Activated CD8-positive, alpha-beta T cell treated with anti-CD3 and anti-CD28 coated beads for 36 hours (primary cell): ENCODE results near the gene PRKAG2. TPM values are rescaled to one million over a fixed set of nuclear protein-coding genes. Genes with fewer than 3 reads are reported as not detected.

Source experiments
- ATAC-seq: fragments of 200-7000 bp; cut with Tn5 transposase; one replicate; pipeline ENCODE4 v1.10.0; 2021; ENCODE audit warnings: mild to moderate bottlenecking, moderate library complexity
- CTCF ChIA-PET: fragments of 350-600 bp; sonication (Branson Sonifier 250); formaldehyde crosslinking; loops from one replicate; lab custom pipeline; 2021; ENCODE audit warnings: antibody characterized with exemption; lab: Charles Lee
- POLR2A ChIA-PET: fragments of 350-600 bp; sonication (Branson Sonifier 250); formaldehyde crosslinking; loops from one replicate; lab custom pipeline; 2021; ENCODE audit warnings: antibody characterized with exemption; lab: Charles Lee
- DNase-seq: peaks from one replicate; pipeline ENCODE4 v3.0.0-alpha.2; 2020
- H3K27ac Mint-ChIP-seq: one replicate; pipeline ENCODE4 v1.8.0; 2021; ENCODE audit warnings: mild to moderate bottlenecking, mixed read lengths
- H3K27me3 Mint-ChIP-seq: one replicate; pipeline ENCODE4 v1.8.0; 2021; ENCODE audit warnings: mixed read lengths
- H3K36me3 Mint-ChIP-seq: one replicate; pipeline ENCODE4 v1.8.0; 2021; ENCODE audit warnings: low read depth, mixed read lengths
- H3K4me1 Mint-ChIP-seq: one replicate; pipeline ENCODE4 v1.8.0; 2021; ENCODE audit warnings: low read depth, mixed read lengths
- H3K4me3 Mint-ChIP-seq: one replicate; pipeline ENCODE4 v1.8.0; 2021; ENCODE audit warnings: mild to moderate bottlenecking, moderate library complexity, mixed read lengths
- H3K9me3 Mint-ChIP-seq: one replicate; pipeline ENCODE4 v1.8.0; 2021; ENCODE audit warnings: mixed read lengths
- CTCF ChIP-seq: fragments of 200-600 bp; IDR thresholded peaks from one replicate; pipeline ENCODE4 v1.8.0; 2022; ENCODE audit warnings: antibody characterized with exemption, mild to moderate bottlenecking
- intact Hi-C: fragments of 100-400 bp; cut with micrococcal nuclease; formaldehyde crosslinking; loops from one replicate; pipeline ENCODE4 v1.10.0; 2022
- total RNA-seq, 2 experiments: library from RNA; stranded (reverse); gene quantifications; one replicate each; pipeline ENCODE4 v1.2.3, GENCODE V29; 2021

The PRKAG2 gene
- total RNA-seq, 2 experiments from 2014 or later = 17.0 to 19.2 TPM

DNA sequence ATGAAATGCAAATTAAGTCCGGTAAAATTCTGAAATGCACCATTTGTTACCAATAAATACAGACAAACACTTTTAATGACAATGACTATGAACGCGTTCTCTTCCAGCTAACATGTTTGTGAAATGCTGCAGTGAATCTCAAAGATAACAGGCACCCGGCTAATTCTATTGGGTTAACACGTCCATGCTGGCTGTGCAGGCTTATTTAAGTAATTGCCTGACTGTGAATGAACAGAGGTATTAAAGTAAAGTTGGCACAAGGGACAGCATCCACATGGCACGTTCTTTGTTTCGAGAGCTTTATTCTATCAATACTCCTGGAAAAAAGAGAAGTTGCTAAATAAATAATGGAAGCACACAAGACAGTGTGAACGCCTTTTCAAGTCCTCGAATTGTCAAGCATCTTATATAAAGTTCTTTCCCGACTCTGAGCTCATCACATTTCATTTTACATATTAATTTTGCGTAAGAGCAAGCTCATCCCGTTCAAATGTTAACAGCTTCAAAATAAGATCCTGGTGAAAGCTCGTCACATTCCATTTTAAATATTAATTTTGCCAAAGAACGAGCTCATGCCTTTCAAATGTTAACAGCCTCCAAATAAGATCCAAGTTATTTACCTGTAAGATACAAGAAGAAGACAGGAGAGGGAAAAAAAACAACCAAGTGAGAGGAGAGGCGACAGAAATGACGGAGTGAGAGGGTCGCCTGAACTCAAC, 245.9 kb downstream of the PRKAG2 start:
- no peaks in the 10 kb centered on the region for H3K36me3 Mint-ChIP-seq
- ATAC-seq = no peak
- TF ChIP-seq CTCF = no peak
- POLR2A ChIA-PET = interaction anchor here (1.1 to 2.7 kb wide), 6 partner anchors 14 to 166 kb away, joined by 3 to 8 read pairs (median 4); no protein-coding TSS in a partner anchor
- CTCF ChIA-PET = interaction anchor here (0.7 to 7.2 kb wide), 12 partner anchors 10 to 316 kb away, joined by 3 to 80 read pairs (median 5); partner anchors contain the start of gene RHEB
- no peaks in the 10 kb centered on the region for H3K9me3 Mint-ChIP-seq
- H3K4me3 Mint-ChIP-seq = peak overlapping the region; percentile 80
- peak overlapping the region; percentile 70 for H3K27ac Mint-ChIP-seq
- DNase-seq = no peak
- intact Hi-C loops = loop anchor here (5.0 kb wide), 1 partner anchor 114 kb away; the partner anchor contains the start of gene RHEB
- H3K4me1 Mint-ChIP-seq = peaks cover 29% of the 10 kb centered on the region
- H3K27me3 Mint-ChIP-seq = no peaks in the 10 kb centered on the region

DNA sequence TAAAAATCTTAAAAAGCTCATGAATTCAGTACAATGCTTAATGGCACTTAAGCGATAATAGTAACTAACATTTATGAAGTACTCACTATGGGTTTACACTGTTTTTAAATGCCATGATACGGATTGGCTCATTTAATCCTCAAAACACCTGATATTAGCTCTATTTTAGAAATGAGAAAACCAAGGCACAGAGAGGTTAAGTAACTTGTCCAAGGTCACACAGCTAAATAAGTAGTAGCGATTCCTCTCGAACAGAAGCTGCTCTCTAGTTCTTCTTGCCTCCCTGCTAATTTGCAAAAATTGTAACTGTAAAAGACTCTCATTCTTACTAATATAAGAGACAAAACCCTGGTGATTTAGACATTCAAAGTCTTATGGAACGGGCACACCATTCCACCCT, 246.6 kb downstream of the PRKAG2 start:
- intact Hi-C loops = loop anchor here (5.0 kb wide), 1 partner anchor 113 kb away; the partner anchor contains the start of gene RHEB
- Mint-ChIP-seq H3K4me1 (peaks cover 31% of the 10 kb centered on the region), H3K4me3 (peak overlapping the region; percentile 80), H3K36me3 (no peaks in the 10 kb centered on the region), H3K27ac (no peak overlapping the region), H3K27me3 (no peaks in the 10 kb centered on the region), H3K9me3 (no peaks in the 10 kb centered on the region)
- no peak for DNase-seq
- no peak for TF ChIP-seq CTCF
- ChIA-PET POLR2A (interaction anchor here (1.1 to 1.4 kb wide), 3 partner anchors 18 to 165 kb away, joined by 3 to 4 read pairs (median 3); no protein-coding TSS in a partner anchor), CTCF (interaction anchor here (0.7 to 7.2 kb wide), 6 partner anchors 10 to 315 kb away, joined by 3 to 80 read pairs (median 10); no protein-coding TSS in a partner anchor)
- no peak for ATAC-seq

GRCh38 chr7:151629713-151630272, 247.1 kb downstream of the PRKAG2 start:
- ChIA-PET POLR2A (interaction anchor here (1.1 to 1.4 kb wide), 2 partner anchors 17 to 110 kb away, joined by 3 to 4 read pairs; no protein-coding TSS in a partner anchor), CTCF (interaction anchor here (0.7 to 7.2 kb wide), 4 partner anchors 10 to 279 kb away, joined by 3 to 80 read pairs (median 14); no protein-coding TSS in a partner anchor)
- no peaks in the 10 kb centered on the region for H3K27me3 Mint-ChIP-seq
- no peaks in the 10 kb centered on the region for H3K36me3 Mint-ChIP-seq
- no peak for ATAC-seq
- no peak overlapping the region for H3K4me3 Mint-ChIP-seq
- H3K9me3 Mint-ChIP-seq = no peaks in the 10 kb centered on the region
- H3K27ac Mint-ChIP-seq = no peak overlapping the region
- no peak for DNase-seq
- intact Hi-C loops = loop anchor here (5.0 kb wide), 2 partner anchors 112 to 138 kb away; partner anchors contain the start of gene RHEB
- peaks cover 34% of the 10 kb centered on the region for H3K4me1 Mint-ChIP-seq
- TF ChIP-seq CTCF = no peak

- intact Hi-C loops = loop anchor here (5.0 kb wide), 1 partner anchor 138 kb away; no protein-coding TSS in a partner anchor
- TF ChIP-seq CTCF = no peak
- DNase-seq (no peak), ATAC-seq (no peak)
- Mint-ChIP-seq H3K36me3 (no peaks in the 10 kb centered on the region), H3K4me1 (peaks cover 40% of the 10 kb centered on the region), H3K27ac (no peak overlapping the region), H3K4me3 (no peak overlapping the region), H3K9me3 (no peaks in the 10 kb centered on the region), H3K27me3 (no peaks in the 10 kb centered on the region)
- ChIA-PET CTCF (interaction anchor here (1.1 to 3.6 kb wide), 2 partner anchors 153 to 278 kb away, joined by 3 to 23 read pairs; no protein-coding TSS in a partner anchor), POLR2A (interaction anchor here (1.0 to 1.1 kb wide), 3 partner anchors 14 to 116 kb away, joined by 3 read pairs; no protein-coding TSS in a partner anchor)
These were observed 247.9 kb downstream of the PRKAG2 start for GRCh38 chr7:151628846-151629604.
